ENCODE data around the gene ARHGDIA. TPM values are rescaled to one million over a fixed set of nuclear protein-coding genes. Genes with fewer than 3 reads are reported as not detected.

ARHGDIA gene
- total and polyA plus RNA-seq, 2 of the 8 experiments (the other 6 are each of a cell fraction or from before 2014, with no cell fraction given) = 62.4 to 217 TPM

DNA sequence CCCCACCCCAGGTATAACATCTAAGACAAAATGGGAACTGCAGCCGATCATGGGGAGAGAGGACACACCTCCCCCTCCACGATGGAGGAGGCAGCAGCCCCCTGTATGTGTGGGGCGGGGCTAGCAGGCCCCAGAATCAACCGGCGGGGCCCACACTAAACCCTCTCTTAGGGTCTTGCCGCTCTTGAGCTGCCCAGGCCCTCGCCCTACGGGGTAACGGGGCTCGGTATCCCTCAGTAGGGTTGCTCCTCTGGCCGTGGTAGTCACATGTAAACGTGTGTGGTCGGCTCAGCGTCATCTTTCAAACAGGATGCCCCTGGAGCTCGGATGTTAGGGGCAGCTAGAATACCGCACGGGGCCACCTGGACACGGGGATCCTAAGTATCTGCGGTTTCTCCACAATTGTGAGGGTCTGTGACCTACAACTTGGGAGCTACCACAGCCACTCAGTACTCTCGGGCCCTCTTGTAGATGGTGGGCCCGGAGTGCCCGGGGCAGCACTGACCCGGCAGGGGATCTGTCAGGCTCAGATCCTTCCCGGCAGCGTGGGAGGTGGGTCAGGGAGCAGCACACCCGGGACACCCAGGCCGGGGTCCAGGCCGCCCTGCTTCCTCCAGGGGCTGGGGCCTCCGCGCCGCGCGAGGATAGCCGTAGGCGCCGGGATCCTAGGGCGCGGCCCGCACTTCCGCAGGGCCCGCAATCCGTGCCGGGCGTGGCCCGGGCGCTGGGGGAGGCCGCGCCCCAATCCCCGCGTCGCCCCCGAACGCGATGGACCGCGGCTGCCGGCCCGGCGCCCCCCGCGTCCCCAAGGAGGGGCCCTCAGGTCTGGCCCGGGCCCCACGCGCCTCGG is 781 bp downstream of the ARHGDIA start (continued):
- TF ChIP-seq CHD7 (IDR thresholded peaks at IDR 0.05; ENCODE audit: insufficient replicate concordance, low read length) (no peak), BCL11A (IDR thresholded peaks at IDR 0.05; ENCODE audit: low read depth in 2 of 2, low read length in 2 of 2) (no peak), RFX5 (IDR thresholded peaks at IDR 0.05; ENCODE audit: borderline replicate concordance, low read depth, low read length) (no peak), EZH2 (IDR thresholded peaks at IDR 0.05; ENCODE audit: low read depth, low read length, severe bottlenecking) (no peak), CHD2 (IDR thresholded peaks at IDR 0.05; ENCODE audit: low read length) (no peak), E2F6 (IDR thresholded peaks at IDR 0.05) (no peak), GTF2F1 (IDR thresholded peaks at IDR 0.05; ENCODE audit: borderline replicate concordance, low read depth, low read length) (no peak)
